DMS114 treated with DMSO at 0.1 percent for 48 hours (cell line): ENCODE data around the gene KLRF2.
"Not testable (repeated sequence)": the region's sequence is repeated elsewhere in the genome, so short reads cannot be mapped to it uniquely, and the experiment has no call there.

Experiments
- DNase-seq: peaks from one replicate; lab custom pipeline; 2025; ENCODE audit not compliant: unreplicated experiment; lab: John Stamatoyannopoulos, UW

KLRF2 gene

GRCh38 chr12:9881246-9881645, at the start of gene KLRF2:
KLRF2 (plus strand) TSS chr12:9881489; CDS start chr12:9881596, 107 bp downstream.
- no peak for DNase-seq

GRCh38 chr12:9831720-9832119, 49.6 kb upstream of the KLRF2 start:
- no peak for DNase-seq

GRCh38 chr12:9843407-9843806, 37.9 kb upstream of the KLRF2 start:
- no peak for DNase-seq

GRCh38 chr12:9848899-9849298, 32.4 kb upstream of the KLRF2 start:
- DNase-seq = no peak

- no peak for DNase-seq
These were observed 30.2 kb upstream of the KLRF2 start for GRCh38 chr12:9851050-9851449.

- no peak for DNase-seq
These were observed 29.4 kb upstream of the KLRF2 start for GRCh38 chr12:9851927-9852326.

- no peak for DNase-seq
These were observed 25.1 kb upstream of the KLRF2 start for GRCh38 chr12:9856151-9856550.

- no peak for DNase-seq
These were observed 24.4 kb upstream of the KLRF2 start for GRCh38 chr12:9856894-9857293.

GRCh38 chr12:9858135-9858534, 23.2 kb upstream of the KLRF2 start:
- no peak for DNase-seq

GRCh38 chr12:9864913-9865675, 16.2 kb upstream of the KLRF2 start:
- DNase-seq = no peak

GRCh38 chr12:9866860-9867269, 14.4 kb upstream of the KLRF2 start:
- DNase-seq = no peak

- no peak for DNase-seq
These were observed 13.8 kb upstream of the KLRF2 start for GRCh38 chr12:9867531-9867930.

GRCh38 chr12:9868311-9868801, 12.9 kb upstream of the KLRF2 start:
- no peak for DNase-seq

- DNase-seq = no peak
These were observed 12.4 kb upstream of the KLRF2 start for GRCh38 chr12:9868951-9869306.

GRCh38 chr12:9869307-9870161, 11.8 kb upstream of the KLRF2 start, which contains the start of gene CLEC2B:
CLEC2B (minus strand) TSS chr12:9869354.
- no peak for DNase-seq

- DNase-seq = no peak
These were observed 10.9 kb upstream of the KLRF2 start for GRCh38 chr12:9870286-9870866.

GRCh38 chr12:9872162-9872561, 9.1 kb upstream of the KLRF2 start:
- DNase-seq = no peak

- no peak for DNase-seq
These were observed 8.5 kb upstream of the KLRF2 start for GRCh38 chr12:9872742-9873141.

GRCh38 chr12:9876120-9876519, 5.2 kb upstream of the KLRF2 start:
- not testable (repeated sequence) for DNase-seq

GRCh38 chr12:9880532-9881078, 684 bp upstream of the KLRF2 start:
- no peak for DNase-seq

- DNase-seq = no peak
These were observed 699 bp downstream of the KLRF2 start for GRCh38 chr12:9881988-9882387.
